H9 (cell line): ENCODE data around the gene ARHGEF33. TPM values are rescaled to one million over a fixed set of nuclear protein-coding genes. Genes with fewer than 3 reads are reported as not detected.

Experiments
- DNase-seq: peaks from one replicate; pipeline ENCODE4 v3.0.0-alpha.2; 2017
- H2AFZ ChIP-seq: one replicate; pipeline ENCODE4 v1.6.1; 2013; ENCODE audit warnings: mild to moderate bottlenecking, low read length, control low read depth, moderate library complexity
- H2AK5ac ChIP-seq: 2 replicates; pipeline ENCODE4 v1.6.1; 2013; ENCODE audit warnings: low read length, control low read depth, mixed read lengths; ENCODE audit not compliant: insufficient read length
- H2BK120ac ChIP-seq: one replicate; pipeline ENCODE4 v1.6.1; 2013; ENCODE audit warnings: low read depth, mild to moderate bottlenecking, low read length, control low read depth, inconsistent platforms; ENCODE audit not compliant: poor library complexity, severe bottlenecking
- H2BK12ac ChIP-seq: 2 replicates; pipeline ENCODE4 v1.6.1; 2013; ENCODE audit warnings: low read length, control low read depth, mixed read lengths, low read depth; ENCODE audit not compliant: insufficient read length
- H2BK15ac ChIP-seq: 2 replicates; pipeline ENCODE4 v1.6.1; 2013; ENCODE audit warnings: low read depth, low read length, control low read depth
- H2BK20ac ChIP-seq: one replicate; pipeline ENCODE4 v1.6.1; 2013; ENCODE audit warnings: low read depth, mild to moderate bottlenecking, low read length, control low read depth, inconsistent platforms; ENCODE audit not compliant: poor library complexity, severe bottlenecking
- H2BK5ac ChIP-seq: 2 replicates; pipeline ENCODE4 v1.6.1; 2013; ENCODE audit warnings: low read length, control low read depth, mixed read lengths; ENCODE audit not compliant: insufficient read length
- H3K14ac ChIP-seq: 2 replicates; pipeline ENCODE4 v1.6.1; 2013; ENCODE audit warnings: low read length, control low read depth; ENCODE audit not compliant: insufficient read depth
- H3K18ac ChIP-seq: 2 replicates; pipeline ENCODE4 v1.6.1; 2013; ENCODE audit warnings: low read depth, mild to moderate bottlenecking, mixed read lengths, low read length, control low read depth; ENCODE audit not compliant: insufficient read length
- H3K23ac ChIP-seq: 2 replicates; pipeline ENCODE4 v1.6.1; 2013; ENCODE audit warnings: low read length, control low read depth, mixed read lengths, low read depth; ENCODE audit not compliant: insufficient read length
- H3K23me2 ChIP-seq: 2 replicates; pipeline ENCODE4 v1.6.1; 2013; ENCODE audit warnings: low read depth, mild to moderate bottlenecking, mixed read lengths, low read length, control low read depth; ENCODE audit not compliant: insufficient read length, poor library complexity, severe bottlenecking
- H3K27ac ChIP-seq: 2 replicates; pipeline ENCODE4 v1.5.1; 2013; ENCODE audit warnings: low read length, control low read depth, mixed read lengths, low read depth; ENCODE audit not compliant: insufficient read length
- H3K27me3 ChIP-seq: 2 replicates; pipeline ENCODE4 v1.6.1; 2013; ENCODE audit warnings: low read length, control low read depth, inconsistent platforms; ENCODE audit not compliant: insufficient read depth
- H3K4ac ChIP-seq: 2 replicates; pipeline ENCODE4 v1.6.1; 2013; ENCODE audit warnings: low read depth, mild to moderate bottlenecking, control low read depth, inconsistent platforms, low read length, moderate library complexity
- H3K4me1 ChIP-seq: 2 replicates; pipeline ENCODE4 v1.6.1; 2013; ENCODE audit warnings: low read length, control low read depth, inconsistent platforms; ENCODE audit not compliant: insufficient read depth
- H3K4me2 ChIP-seq: 2 replicates; pipeline ENCODE4 v1.6.1; 2013; ENCODE audit warnings: low read length, control low read depth, mixed read lengths; ENCODE audit not compliant: insufficient read length, insufficient read depth
- H3K56ac ChIP-seq: 2 replicates; pipeline ENCODE4 v1.6.1; 2013; ENCODE audit warnings: low read depth, mild to moderate bottlenecking, mixed read lengths, low read length, control low read depth; ENCODE audit not compliant: insufficient read length
- H3K79me1 ChIP-seq: 2 replicates; pipeline ENCODE4 v1.6.1; 2013; ENCODE audit warnings: low read depth, mild to moderate bottlenecking, moderate library complexity, low read length, control low read depth, inconsistent platforms; ENCODE audit not compliant: insufficient read depth, poor library complexity, severe bottlenecking
- H3K79me2 ChIP-seq: 2 replicates; pipeline ENCODE4 v1.6.1; 2013; ENCODE audit warnings: low read length, control low read depth, inconsistent platforms; ENCODE audit not compliant: insufficient read depth
- H3K9ac ChIP-seq: 2 replicates; pipeline ENCODE4 v1.6.1; 2013; ENCODE audit warnings: low read length, control low read depth, mixed read lengths; ENCODE audit not compliant: insufficient read length; ENCODE audit errors: extremely low read depth
- H3K9me3 ChIP-seq: one replicate; pipeline ENCODE4 v1.6.1; 2013; ENCODE audit warnings: low read depth, low read length, inconsistent platforms; ENCODE audit not compliant: control insufficient read depth
- H3T11ph ChIP-seq: one replicate; pipeline ENCODE4 v1.6.1; 2013; ENCODE audit warnings: mild to moderate bottlenecking, low read length, control low read depth, inconsistent platforms
- H4K20me1 ChIP-seq: one replicate; pipeline ENCODE4 v1.6.1; 2013; ENCODE audit not compliant: control insufficient read depth, insufficient read length, insufficient read depth
- H4K5ac ChIP-seq: 2 replicates; pipeline ENCODE4 v1.6.1; 2013; ENCODE audit warnings: low read depth, mild to moderate bottlenecking, mixed read lengths, low read length, control low read depth; ENCODE audit not compliant: insufficient read length
- H4K8ac ChIP-seq: replicated peaks from 2 replicates; pipeline ENCODE4 v1.6.1; 2013; ENCODE audit warnings: low read length, control low read depth, mixed read lengths, low read depth; ENCODE audit not compliant: insufficient read length
- H4K91ac ChIP-seq: 2 replicates; pipeline ENCODE4 v1.6.1; 2013; ENCODE audit warnings: low read depth, mild to moderate bottlenecking, moderate library complexity, mixed read lengths, low read length, control low read depth; ENCODE audit not compliant: insufficient read length
- H3K27ac Mint-ChIP-seq, 3 experiments: 2 replicates in 2 of 3; 3 replicates in 1 of 3; pipeline ENCODE4 v1.8.0; 2020 to 2021; ENCODE audit warnings: mixed read lengths in 3 of 3, mild to moderate bottlenecking in 1 of 3, moderate library complexity in 1 of 3
- H3K27me3 Mint-ChIP-seq: 2 replicates; pipeline ENCODE4 v1.8.0; 2021; ENCODE audit warnings: low read depth, mild to moderate bottlenecking, moderate library complexity, mixed read lengths
- H3K36me3 Mint-ChIP-seq, 3 experiments: 2 replicates in 2 of 3; 3 replicates in 1 of 3; pipeline ENCODE4 v1.8.0; 2020 to 2021; ENCODE audit warnings: low read depth in 3 of 3, mixed read lengths in 3 of 3; ENCODE audit not compliant: insufficient read depth in 1 of 3
- H3K4me1 Mint-ChIP-seq, 2 experiments: 2 replicates each; pipeline ENCODE4 v1.8.0; 2020; ENCODE audit warnings: mixed read lengths in 2 of 2
- H3K4me3 Mint-ChIP-seq, 2 experiments: 2 replicates in 1 of 2; 3 replicates in 1 of 2; pipeline ENCODE4 v1.8.0; 2020 to 2021; ENCODE audit warnings: mild to moderate bottlenecking in 2 of 2, mixed read lengths in 2 of 2, moderate library complexity in 1 of 2
- H3K9me3 Mint-ChIP-seq, 2 experiments: 2 replicates in 1 of 2; 3 replicates in 1 of 2; pipeline ENCODE4 v1.8.0; 2020; ENCODE audit warnings: mild to moderate bottlenecking in 2 of 2, mixed read lengths in 2 of 2, moderate library complexity in 1 of 2
- WGBS: extraction: QIAGEN DNeasy Blood & Tissue Kit; methylation state at CpG from one replicate; pipeline ENCODE4 v1.1.7; 2013; ENCODE audit warnings: missing lambda C conversion rate, low lambda C conversion rate, mixed read lengths; ENCODE audit not compliant: insufficient read length; ENCODE audit errors: extremely low coverage; 5-methylcytosine and 5-hydroxymethylcytosine counted together
- total RNA-seq: library from RNA; stranded (reverse); gene quantifications from 2 replicates; pipeline ENCODE4 v1.2.1, GENCODE V29; 2021
- TF ChIP-seq, protein P1 (sequence below): fragments of 200-600 bp; sonication (generic); conservative IDR thresholded peaks from 3 replicates; pipeline ENCODE4 v1.8.0; 2021; ENCODE audit warnings: antibody characterized with exemption, mild to moderate bottlenecking

Gene ARHGEF33
- total RNA-seq, 1 experiment from 2014 or later = 0.92 TPM

DNA sequence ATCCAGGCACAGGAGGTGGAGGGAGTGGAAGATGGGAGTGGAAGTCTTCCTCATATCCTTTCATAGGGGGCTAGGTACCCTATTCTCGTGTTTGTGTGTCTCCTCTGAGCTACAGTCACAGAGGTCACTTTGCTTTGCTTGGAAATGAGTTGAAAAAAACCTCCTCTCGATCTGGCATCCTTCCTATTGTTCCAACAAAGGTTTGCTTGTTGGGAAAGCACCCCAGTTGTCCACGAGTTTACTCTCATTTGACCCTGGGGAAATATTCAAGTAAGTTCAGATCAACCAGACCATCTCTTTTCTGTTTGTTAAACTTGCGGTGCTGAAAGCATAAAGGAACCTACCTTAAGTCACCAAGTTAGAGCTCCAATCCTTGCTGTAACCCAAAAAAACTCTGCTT lies 59.3 kb downstream of the ARHGEF33 start:
- H3K36me3 Mint-ChIP-seq = no peaks in the 10 kb centered on the region
- H3K9me3 ChIP-seq = no peaks in the 10 kb centered on the region
- H3K79me1 ChIP-seq = no peaks in the 10 kb centered on the region
- no peaks in the 10 kb centered on the region for H3K27me3 ChIP-seq
- no peak for DNase-seq
- no peak overlapping the region for H3K27ac ChIP-seq
- H3K18ac ChIP-seq = no peak overlapping the region
- no peak overlapping the region for H2BK5ac ChIP-seq
- H3K27me3 Mint-ChIP-seq = no peaks in the 10 kb centered on the region
- no peak overlapping the region for H3K23ac ChIP-seq
- no peak overlapping the region for H3T11ph ChIP-seq
- H3K23me2 ChIP-seq = no peaks in the 10 kb centered on the region
- no peak overlapping the region for H4K91ac ChIP-seq
- no peak overlapping the region for H2BK15ac ChIP-seq
- H3K4me1 ChIP-seq = no peaks in the 10 kb centered on the region
- no peak overlapping the region for H2BK12ac ChIP-seq
- no peak overlapping the region for H4K5ac ChIP-seq
- H3K4me2 ChIP-seq = no peak overlapping the region
- no peak overlapping the region for H3K27ac Mint-ChIP-seq
- no CpG with 5 or more reads among the region's 4 CpGs for WGBS
- no peak overlapping the region for H2AFZ ChIP-seq
- H3K14ac ChIP-seq = no peak overlapping the region
- no peak overlapping the region for H3K4me3 Mint-ChIP-seq
- no peaks in the 10 kb centered on the region for H4K20me1 ChIP-seq
- H3K79me2 ChIP-seq = no peaks in the 10 kb centered on the region
- TF ChIP-seq, protein P1, sequence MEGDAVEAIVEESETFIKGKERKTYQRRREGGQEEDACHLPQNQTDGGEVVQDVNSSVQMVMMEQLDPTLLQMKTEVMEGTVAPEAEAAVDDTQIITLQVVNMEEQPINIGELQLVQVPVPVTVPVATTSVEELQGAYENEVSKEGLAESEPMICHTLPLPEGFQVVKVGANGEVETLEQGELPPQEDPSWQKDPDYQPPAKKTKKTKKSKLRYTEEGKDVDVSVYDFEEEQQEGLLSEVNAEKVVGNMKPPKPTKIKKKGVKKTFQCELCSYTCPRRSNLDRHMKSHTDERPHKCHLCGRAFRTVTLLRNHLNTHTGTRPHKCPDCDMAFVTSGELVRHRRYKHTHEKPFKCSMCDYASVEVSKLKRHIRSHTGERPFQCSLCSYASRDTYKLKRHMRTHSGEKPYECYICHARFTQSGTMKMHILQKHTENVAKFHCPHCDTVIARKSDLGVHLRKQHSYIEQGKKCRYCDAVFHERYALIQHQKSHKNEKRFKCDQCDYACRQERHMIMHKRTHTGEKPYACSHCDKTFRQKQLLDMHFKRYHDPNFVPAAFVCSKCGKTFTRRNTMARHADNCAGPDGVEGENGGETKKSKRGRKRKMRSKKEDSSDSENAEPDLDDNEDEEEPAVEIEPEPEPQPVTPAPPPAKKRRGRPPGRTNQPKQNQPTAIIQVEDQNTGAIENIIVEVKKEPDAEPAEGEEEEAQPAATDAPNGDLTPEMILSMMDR = no peak
- no peak overlapping the region for H2BK20ac ChIP-seq
- H3K9me3 Mint-ChIP-seq = no peaks in the 10 kb centered on the region; a peak in 1 of 5 replicates
- H2AK5ac ChIP-seq = no peak overlapping the region
- no peak overlapping the region for H2BK120ac ChIP-seq
- H3K56ac ChIP-seq = no peak overlapping the region
- H3K4me1 Mint-ChIP-seq = peaks cover 16 to 23% of the 10 kb centered on the region in 2 experiments
- no peak overlapping the region for H3K4ac ChIP-seq
- H3K9ac ChIP-seq = no peak overlapping the region
- no peak overlapping the region for H4K8ac ChIP-seq
